ENCODE results near the gene C19orf81. TPM values are rescaled to one million over a fixed set of nuclear protein-coding genes. Genes with fewer than 3 reads are reported as not detected.

C19orf81 gene
- total RNA-seq, 1 donor from 2014 or later = not detected

DNA sequence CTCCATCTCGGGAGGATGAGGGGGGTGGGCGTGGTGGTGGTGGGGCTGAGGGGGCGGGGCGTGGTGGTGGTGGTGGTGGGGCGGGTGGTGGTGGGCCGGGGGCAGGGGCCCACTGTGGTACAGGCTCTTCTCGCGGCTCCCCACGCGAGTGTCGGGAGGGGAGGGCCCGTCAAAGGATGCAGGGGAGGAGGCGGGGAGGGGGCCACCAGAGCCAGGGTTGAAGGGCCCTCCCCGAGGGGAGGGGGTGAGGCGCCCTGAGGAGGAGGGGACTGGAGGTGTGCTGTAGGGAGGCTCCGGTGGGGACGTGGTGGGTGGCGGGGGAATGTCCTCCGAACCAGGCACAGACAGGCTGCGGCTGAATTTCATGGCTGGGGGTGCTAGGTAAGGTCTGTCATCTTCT is 19.6 kb downstream of the C19orf81 start:
- intact Hi-C loops (cut with DNase I) = no loop called here
- TF ChIP-seq POLR2AphosphoS5 (IDR thresholded peaks at IDR 0.05; ENCODE audit: insufficient read depth in 1 of 2, low read depth in 1 of 2) (no peak), POLR2A (IDR thresholded peaks at IDR 0.05) (no peak)
- TF ChIP-seq, protein P1, sequence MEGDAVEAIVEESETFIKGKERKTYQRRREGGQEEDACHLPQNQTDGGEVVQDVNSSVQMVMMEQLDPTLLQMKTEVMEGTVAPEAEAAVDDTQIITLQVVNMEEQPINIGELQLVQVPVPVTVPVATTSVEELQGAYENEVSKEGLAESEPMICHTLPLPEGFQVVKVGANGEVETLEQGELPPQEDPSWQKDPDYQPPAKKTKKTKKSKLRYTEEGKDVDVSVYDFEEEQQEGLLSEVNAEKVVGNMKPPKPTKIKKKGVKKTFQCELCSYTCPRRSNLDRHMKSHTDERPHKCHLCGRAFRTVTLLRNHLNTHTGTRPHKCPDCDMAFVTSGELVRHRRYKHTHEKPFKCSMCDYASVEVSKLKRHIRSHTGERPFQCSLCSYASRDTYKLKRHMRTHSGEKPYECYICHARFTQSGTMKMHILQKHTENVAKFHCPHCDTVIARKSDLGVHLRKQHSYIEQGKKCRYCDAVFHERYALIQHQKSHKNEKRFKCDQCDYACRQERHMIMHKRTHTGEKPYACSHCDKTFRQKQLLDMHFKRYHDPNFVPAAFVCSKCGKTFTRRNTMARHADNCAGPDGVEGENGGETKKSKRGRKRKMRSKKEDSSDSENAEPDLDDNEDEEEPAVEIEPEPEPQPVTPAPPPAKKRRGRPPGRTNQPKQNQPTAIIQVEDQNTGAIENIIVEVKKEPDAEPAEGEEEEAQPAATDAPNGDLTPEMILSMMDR (IDR thresholded peaks at IDR 0.05) = no peak
- no peaks in the 10 kb centered on the region for H3K36me3 ChIP-seq
- no peak overlapping the region for H3K27ac ChIP-seq
- H3K9me3 ChIP-seq = no peaks in the 10 kb centered on the region
- H3K4me3 ChIP-seq = no peak overlapping the region
- peaks cover 11% of the 10 kb centered on the region for H3K27me3 ChIP-seq
- DNase-seq (ENCODE audit: extremely low spot score in 2 of 2) = no peak
- peaks cover 18% of the 10 kb centered on the region for H3K4me1 ChIP-seq

DNA sequence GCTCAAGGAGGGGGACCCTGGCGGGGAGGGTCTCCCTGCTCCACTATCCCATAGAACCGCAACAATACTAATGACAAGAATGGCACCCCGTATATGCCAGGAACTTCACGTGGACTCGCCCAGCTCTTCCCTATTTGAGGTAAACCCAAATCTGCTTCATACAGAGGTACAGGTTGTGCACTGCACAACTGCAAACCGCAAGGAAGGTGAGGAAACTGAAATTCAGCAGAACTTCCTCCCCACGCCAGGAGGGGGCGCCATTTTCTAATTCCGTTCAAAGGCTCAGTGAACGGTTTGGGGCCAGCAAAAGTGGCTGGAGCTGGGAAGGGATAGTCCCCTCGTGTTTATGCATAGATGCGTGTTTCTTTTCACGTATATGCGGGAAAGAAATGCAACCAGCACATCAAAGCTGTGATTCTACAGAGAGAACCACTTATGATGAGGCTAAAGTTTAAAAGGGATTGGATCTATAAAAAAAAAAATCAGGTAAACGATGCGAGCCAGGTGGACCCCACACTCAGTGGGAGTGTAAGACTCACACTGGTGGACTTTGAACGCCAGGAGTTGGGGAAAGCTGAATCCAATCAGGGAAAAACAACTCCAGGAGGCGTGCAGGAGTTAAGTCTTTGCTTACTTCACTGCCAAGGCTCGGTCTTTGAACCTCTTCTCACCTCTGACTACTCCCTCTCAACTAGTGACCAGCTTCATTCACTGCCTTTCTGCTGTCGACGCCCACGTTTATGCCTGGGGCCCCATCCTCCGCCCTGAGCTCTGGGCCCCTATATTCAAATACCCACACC is 20.3 kb downstream of the C19orf81 start:
- no peak for TF ChIP-seq POLR2A (IDR thresholded peaks at IDR 0.05)
- TF ChIP-seq, protein P1 (IDR thresholded peaks at IDR 0.05) = peak in 2 of 3 experiments; percentile 40 to 54

DNA sequence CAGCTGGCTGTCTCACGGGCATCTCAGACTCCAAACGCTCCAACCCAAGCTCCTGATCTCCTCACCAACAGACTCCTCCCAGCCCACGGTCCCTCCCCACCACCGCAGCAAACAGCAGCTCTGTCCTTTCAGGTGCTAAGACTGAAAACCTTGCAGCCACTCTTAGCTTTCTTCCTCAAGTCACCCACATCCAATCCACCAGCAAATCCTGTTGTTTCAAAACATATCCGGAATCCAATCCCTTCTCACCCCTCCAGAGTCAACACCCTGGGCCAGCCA is 20.8 kb downstream of the C19orf81 start:
- H3K27me3 ChIP-seq = peaks cover 11% of the 10 kb centered on the region

More for the DNA sequence above, 20.3 kb downstream of the C19orf81 start:
- Histone ChIP-seq H3K4me1 (peaks cover 18% of the 10 kb centered on the region), H3K36me3 (no peaks in the 10 kb centered on the region), H3K27me3 (peaks cover 11% of the 10 kb centered on the region), H3K27ac (no peak overlapping the region), H3K9me3 (no peaks in the 10 kb centered on the region), H3K4me3 (no peak overlapping the region)
- intact Hi-C loops (cut with DNase I) = no loop called here
- DNase-seq (ENCODE audit: extremely low spot score in 2 of 2) = no peak

DNA sequence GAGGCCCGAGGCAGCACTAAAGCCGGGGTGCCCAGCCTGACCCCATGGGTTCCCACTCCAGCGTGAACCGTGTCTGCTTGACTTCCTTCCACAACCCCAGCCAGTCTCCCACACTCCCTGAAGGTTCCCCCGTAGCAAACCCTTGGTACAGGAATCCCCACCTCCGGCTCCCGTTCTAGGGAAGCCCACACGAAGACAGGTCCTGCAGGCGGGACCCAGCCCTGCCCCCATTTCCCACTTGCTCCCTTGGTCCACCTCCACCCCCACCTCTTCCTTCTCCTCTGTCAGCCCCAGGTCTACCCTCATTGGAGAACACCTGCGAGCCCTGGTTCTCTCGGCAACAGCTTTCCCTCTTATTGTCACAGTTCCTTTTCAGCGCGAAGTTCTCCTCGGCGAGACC is 23.9 kb downstream of the C19orf81 start:
- no peak for DNase-seq (ENCODE audit: extremely low spot score in 2 of 2)
- no peak overlapping the region for H3K4me3 ChIP-seq
- H3K27ac ChIP-seq = no peak overlapping the region
- TF ChIP-seq POLR2A (IDR thresholded peaks at IDR 0.05) (no peak), POLR2AphosphoS5 (IDR thresholded peaks at IDR 0.05; ENCODE audit: insufficient read depth in 1 of 2, low read depth in 1 of 2) (no peak)
- TF ChIP-seq, protein P1 (IDR thresholded peaks at IDR 0.05) = no peak
- H3K4me1 ChIP-seq = no peaks in the 10 kb centered on the region
- H3K27me3 ChIP-seq = peaks cover 10% of the 10 kb centered on the region
- H3K9me3 ChIP-seq = no peaks in the 10 kb centered on the region
- intact Hi-C loops (cut with DNase I) = no loop called here
- H3K36me3 ChIP-seq = no peaks in the 10 kb centered on the region

More for the DNA sequence above, 20.8 kb downstream of the C19orf81 start:
- Histone ChIP-seq H3K4me3 (no peak overlapping the region), H3K9me3 (no peaks in the 10 kb centered on the region), H3K36me3 (no peaks in the 10 kb centered on the region), H3K27ac (no peak overlapping the region), H3K4me1 (peaks cover 18% of the 10 kb centered on the region)
- no peak for DNase-seq (ENCODE audit: extremely low spot score in 2 of 2)
- intact Hi-C loops (cut with DNase I) = no loop called here
- no peak for TF ChIP-seq POLR2A (IDR thresholded peaks at IDR 0.05)
- TF ChIP-seq POLR2AphosphoS5 (IDR thresholded peaks at IDR 0.05; ENCODE audit: insufficient read depth in 1 of 2, low read depth in 1 of 2) = no peak
- TF ChIP-seq, protein P1 (IDR thresholded peaks at IDR 0.05) = no peak

DNA sequence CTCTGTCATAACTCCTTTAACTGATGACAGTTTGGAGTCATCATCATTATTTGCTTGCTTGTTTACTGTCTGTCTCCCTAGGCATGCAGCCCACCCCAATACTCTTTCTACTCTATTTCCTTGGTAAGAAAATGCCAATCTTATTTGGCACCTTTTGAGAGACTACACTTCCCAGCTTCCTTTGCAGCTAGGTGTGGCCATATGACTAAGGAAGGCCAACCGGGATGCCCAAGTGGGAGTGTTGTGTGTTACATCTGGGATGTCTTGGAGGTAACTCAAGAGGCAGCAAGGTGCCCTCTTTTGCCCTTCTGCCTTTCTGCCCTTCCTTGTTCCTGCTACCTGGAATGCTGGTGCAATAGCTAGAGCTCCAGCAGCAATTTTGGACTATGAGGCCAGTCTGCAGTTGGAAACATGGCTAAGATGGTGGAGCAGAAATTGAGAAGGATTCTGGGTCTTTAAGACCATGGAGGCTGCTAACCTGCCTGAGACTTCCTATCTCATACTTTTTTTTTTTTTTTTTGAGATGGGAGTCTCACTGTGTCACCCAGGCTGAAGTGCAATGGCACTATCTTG is 27.5 kb downstream of the C19orf81 start:
- H3K27me3 ChIP-seq = no peaks in the 10 kb centered on the region

More for the DNA sequence above, 27.5 kb downstream of the C19orf81 start:
- Histone ChIP-seq H3K9me3 (no peaks in the 10 kb centered on the region), H3K4me1 (no peaks in the 10 kb centered on the region), H3K4me3 (no peak overlapping the region), H3K36me3 (no peaks in the 10 kb centered on the region), H3K27ac (no peak overlapping the region)
- no peak for TF ChIP-seq POLR2AphosphoS5 (IDR thresholded peaks at IDR 0.05; ENCODE audit: insufficient read depth in 1 of 2, low read depth in 1 of 2)
- TF ChIP-seq POLR2A (IDR thresholded peaks at IDR 0.05) = no peak
- DNase-seq (ENCODE audit: extremely low spot score in 2 of 2) = no peak
- intact Hi-C loops (cut with DNase I) = no loop called here

Measured in vagina (tissue), 2 donors.